Fibroblast of lung (primary cell): Measurements from ENCODE around the gene ADAMTS17.

Source experiments
- CTCF ChIP-seq, 2 donors: IDR thresholded peaks in 1 of 2; conservative IDR thresholded peaks in 1 of 2; 1 replicate in 1 of 2; 2 replicates in 1 of 2; pipeline ENCODE4 v1.5.1; 2011 to 2012; ENCODE audit warnings: low read length in 2 of 2, control low read depth in 1 of 2, inconsistent platforms in 1 of 2, low read depth in 1 of 2, mild to moderate bottlenecking in 1 of 2
- EZH2 ChIP-seq: IDR thresholded peaks from 2 replicates; pipeline ENCODE4 v1.5.1; 2012; ENCODE audit warnings: low read length, control low read depth, mild to moderate bottlenecking; ENCODE audit errors: missing control alignments

- TF ChIP-seq CTCF (conservative IDR thresholded peaks at IDR 0.05 in 1 of 2, IDR thresholded peaks at IDR 0.05 in 1 of 2; ENCODE audit: low read depth in 1 of 2, low read length in 2 of 2) (no peak), EZH2 (no peak)
These were observed 228.3 kb downstream of the ADAMTS17 start for GRCh38 chr15:100113351-100114080.
